ENCODE data around the gene ARSG. TPM values are rescaled to one million over a fixed set of nuclear protein-coding genes. Genes with fewer than 3 reads are reported as not detected.

Gene ARSG
- total and polyA plus RNA-seq, 9 of the 15 experiments (the other 6 are each of a cell fraction or from before 2014, with no cell fraction given), result 1.0 to 5.6 (median 1.8) TPM

DNA sequence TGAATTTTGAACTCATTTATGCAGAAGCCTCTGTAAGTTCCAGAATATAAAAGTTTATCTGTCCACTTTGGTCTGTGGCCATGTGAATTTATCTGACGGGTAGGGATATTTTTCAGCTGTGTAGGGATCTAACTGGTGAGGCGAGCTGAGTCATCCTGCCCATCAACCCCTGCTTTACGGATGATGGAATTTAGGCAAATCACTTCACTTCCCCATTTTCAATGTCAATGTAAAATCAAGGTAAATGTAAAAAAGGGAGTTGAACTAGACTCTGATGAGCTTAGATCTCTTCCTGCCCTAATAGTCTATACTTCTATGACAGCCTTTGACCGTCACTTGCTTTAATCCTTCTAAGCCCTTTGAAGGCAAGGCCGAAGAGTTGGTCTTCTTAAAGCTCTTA lies 2.9 kb upstream of the ARSG start (continued):
- TF ChIP-seq, protein P1, sequence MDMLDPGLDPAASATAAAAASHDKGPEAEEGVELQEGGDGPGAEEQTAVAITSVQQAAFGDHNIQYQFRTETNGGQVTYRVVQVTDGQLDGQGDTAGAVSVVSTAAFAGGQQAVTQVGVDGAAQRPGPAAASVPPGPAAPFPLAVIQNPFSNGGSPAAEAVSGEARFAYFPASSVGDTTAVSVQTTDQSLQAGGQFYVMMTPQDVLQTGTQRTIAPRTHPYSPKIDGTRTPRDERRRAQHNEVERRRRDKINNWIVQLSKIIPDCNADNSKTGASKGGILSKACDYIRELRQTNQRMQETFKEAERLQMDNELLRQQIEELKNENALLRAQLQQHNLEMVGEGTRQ (CRISPR knock-in tag; IDR thresholded peaks at IDR 0.05), result no peak
- no peak for TF ChIP-seq THRAP3 (IDR thresholded peaks at IDR 0.05; ENCODE audit: borderline replicate concordance)
- no peak for TF ChIP-seq RBM17 (IDR thresholded peaks at IDR 0.05; ENCODE audit: borderline replicate concordance, low read depth, low read length)
- TF ChIP-seq NR2F6 (CRISPR knock-in tag; IDR thresholded peaks at IDR 0.05), result no peak
- TF ChIP-seq PCBP1 (IDR thresholded peaks at IDR 0.05; ENCODE audit: low read depth, low read length, poor library complexity, severe bottlenecking), result no peak
- peak; percentile 34; the same call in 1 of the 2 replicates for TF ChIP-seq ARID1B (IDR thresholded peaks at IDR 0.05)
- TF ChIP-seq SIN3B (IDR thresholded peaks at IDR 0.05; ENCODE audit: low read depth), result no peak
- TF ChIP-seq ERF (CRISPR knock-in tag; IDR thresholded peaks at IDR 0.05), result no peak
- no peak for TF ChIP-seq ETS2 (tag; IDR thresholded peaks at IDR 0.05; ENCODE audit: borderline replicate concordance, poor library complexity, severe bottlenecking)
- TF ChIP-seq, protein P2, sequence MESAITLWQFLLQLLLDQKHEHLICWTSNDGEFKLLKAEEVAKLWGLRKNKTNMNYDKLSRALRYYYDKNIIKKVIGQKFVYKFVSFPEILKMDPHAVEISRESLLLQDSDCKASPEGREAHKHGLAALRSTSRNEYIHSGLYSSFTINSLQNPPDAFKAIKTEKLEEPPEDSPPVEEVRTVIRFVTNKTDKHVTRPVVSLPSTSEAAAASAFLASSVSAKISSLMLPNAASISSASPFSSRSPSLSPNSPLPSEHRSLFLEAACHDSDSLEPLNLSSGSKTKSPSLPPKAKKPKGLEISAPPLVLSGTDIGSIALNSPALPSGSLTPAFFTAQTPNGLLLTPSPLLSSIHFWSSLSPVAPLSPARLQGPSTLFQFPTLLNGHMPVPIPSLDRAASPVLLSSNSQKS (CRISPR knock-in tag; IDR thresholded peaks at IDR 0.05), result no peak
- TF ChIP-seq, protein P3, sequence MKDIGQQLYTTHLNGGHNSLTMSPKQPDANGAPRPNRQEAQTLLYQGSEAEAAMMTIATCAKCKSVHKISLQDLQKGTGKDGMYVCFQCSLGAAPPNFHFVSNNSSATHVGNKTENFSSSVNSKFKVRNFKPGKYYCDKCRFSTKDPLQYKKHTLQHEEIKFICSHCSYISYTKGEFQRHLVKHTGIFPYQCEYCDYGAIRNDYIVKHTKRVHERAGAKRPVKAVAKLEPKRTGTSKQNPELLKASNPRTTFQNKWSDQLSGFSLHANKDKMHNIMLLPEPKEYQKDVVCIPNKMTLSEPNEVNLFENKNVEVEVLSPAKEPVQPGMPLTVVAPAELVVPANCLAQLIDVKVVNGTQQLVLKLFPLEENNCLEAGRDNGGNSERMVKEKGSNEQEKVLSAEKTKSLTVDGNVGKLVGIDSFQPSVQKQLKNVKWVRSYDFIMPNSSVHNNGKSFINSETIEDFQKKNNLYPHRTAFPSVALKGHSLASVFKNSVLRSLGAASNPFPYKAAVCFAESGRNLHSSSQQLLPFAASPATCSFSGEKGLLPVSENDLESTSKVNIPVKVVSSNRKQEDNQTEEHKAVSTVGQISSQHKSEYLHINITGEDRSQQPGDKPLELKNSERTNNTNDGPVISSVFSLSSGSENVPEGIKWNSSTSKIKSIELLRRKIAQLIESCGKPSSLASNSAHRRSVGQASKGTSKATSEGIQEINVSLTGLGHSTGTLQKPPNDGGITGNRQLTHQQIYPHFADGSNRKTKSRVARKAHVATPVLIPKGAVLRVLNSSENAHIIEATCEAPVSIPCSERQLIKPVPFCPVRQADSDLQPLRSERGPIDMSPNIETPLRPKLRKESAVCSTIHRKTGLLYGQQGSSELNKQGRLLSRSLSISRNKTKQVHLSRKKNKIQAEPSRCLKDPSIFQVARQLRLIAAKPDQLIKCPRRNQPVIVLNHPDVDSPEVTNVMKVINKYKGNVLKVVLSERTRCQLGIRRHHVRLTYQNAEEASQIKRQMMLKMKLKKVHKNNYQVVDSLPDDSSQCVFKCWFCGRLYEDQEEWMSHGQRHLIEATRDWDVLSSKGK (CRISPR knock-in tag; IDR thresholded peaks at IDR 0.05), result no peak
- no peak for TF ChIP-seq ZNF146 (CRISPR knock-in tag; IDR thresholded peaks at IDR 0.05; ENCODE audit: unreplicated experiment)
- TF ChIP-seq, protein P4, sequence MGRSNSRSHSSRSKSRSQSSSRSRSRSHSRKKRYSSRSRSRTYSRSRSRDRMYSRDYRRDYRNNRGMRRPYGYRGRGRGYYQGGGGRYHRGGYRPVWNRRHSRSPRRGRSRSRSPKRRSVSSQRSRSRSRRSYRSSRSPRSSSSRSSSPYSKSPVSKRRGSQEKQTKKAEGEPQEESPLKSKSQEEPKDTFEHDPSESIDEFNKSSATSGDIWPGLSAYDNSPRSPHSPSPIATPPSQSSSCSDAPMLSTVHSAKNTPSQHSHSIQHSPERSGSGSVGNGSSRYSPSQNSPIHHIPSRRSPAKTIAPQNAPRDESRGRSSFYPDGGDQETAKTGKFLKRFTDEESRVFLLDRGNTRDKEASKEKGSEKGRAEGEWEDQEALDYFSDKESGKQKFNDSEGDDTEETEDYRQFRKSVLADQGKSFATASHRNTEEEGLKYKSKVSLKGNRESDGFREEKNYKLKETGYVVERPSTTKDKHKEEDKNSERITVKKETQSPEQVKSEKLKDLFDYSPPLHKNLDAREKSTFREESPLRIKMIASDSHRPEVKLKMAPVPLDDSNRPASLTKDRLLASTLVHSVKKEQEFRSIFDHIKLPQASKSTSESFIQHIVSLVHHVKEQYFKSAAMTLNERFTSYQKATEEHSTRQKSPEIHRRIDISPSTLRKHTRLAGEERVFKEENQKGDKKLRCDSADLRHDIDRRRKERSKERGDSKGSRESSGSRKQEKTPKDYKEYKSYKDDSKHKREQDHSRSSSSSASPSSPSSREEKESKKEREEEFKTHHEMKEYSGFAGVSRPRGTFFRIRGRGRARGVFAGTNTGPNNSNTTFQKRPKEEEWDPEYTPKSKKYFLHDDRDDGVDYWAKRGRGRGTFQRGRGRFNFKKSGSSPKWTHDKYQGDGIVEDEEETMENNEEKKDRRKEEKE (IDR thresholded peaks at IDR 0.05; ENCODE audit: borderline replicate concordance in 1 of 2, control insufficient read depth in 1 of 2, low read depth in 2 of 2, low read length in 1 of 2), result no peak
- TF ChIP-seq, protein P5, sequence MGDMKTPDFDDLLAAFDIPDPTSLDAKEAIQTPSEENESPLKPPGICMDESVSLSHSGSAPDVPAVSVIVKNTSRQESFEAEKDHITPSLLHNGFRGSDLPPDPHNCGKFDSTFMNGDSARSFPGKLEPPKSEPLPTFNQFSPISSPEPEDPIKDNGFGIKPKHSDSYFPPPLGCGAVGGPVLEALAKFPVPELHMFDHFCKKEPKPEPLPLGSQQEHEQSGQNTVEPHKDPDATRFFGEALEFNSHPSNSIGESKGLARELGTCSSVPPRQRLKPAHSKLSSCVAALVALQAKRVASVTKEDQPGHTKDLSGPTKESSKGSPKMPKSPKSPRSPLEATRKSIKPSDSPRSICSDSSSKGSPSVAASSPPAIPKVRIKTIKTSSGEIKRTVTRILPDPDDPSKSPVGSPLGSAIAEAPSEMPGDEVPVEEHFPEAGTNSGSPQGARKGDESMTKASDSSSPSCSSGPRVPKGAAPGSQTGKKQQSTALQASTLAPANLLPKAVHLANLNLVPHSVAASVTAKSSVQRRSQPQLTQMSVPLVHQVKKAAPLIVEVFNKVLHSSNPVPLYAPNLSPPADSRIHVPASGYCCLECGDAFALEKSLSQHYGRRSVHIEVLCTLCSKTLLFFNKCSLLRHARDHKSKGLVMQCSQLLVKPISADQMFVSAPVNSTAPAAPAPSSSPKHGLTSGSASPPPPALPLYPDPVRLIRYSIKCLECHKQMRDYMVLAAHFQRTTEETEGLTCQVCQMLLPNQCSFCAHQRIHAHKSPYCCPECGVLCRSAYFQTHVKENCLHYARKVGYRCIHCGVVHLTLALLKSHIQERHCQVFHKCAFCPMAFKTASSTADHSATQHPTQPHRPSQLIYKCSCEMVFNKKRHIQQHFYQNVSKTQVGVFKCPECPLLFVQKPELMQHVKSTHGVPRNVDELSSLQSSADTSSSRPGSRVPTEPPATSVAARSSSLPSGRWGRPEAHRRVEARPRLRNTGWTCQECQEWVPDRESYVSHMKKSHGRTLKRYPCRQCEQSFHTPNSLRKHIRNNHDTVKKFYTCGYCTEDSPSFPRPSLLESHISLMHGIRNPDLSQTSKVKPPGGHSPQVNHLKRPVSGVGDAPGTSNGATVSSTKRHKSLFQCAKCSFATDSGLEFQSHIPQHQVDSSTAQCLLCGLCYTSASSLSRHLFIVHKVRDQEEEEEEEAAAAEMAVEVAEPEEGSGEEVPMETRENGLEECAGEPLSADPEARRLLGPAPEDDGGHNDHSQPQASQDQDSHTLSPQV (IDR thresholded peaks at IDR 0.05), result no peak
- TF ChIP-seq SMC3 (conservative IDR thresholded peaks at IDR 0.05; ENCODE audit: insufficient read depth, low read depth, low read length), result no peak
